SJCRH30 (cell line): ENCODE measurements around the gene NRL. TPM values are rescaled to one million over a fixed set of nuclear protein-coding genes. Genes with fewer than 3 reads are reported as not detected.

Source experiments
- DNase-seq, 2 experiments: peaks; one replicate each; pipeline ENCODE4 v3.0.0-alpha.2; 2015 to 2020
- H3K27ac ChIP-seq: fragments of 250-450 bp; sonication (Bioruptor Pico); 2 replicates; pipeline ENCODE4 v1.5.1; 2020; ENCODE audit warnings: mild to moderate bottlenecking, moderate library complexity
- H3K27me3 ChIP-seq: fragments of 250-450 bp; sonication (Bioruptor Pico); 2 replicates; pipeline ENCODE4 v1.5.1; 2020; ENCODE audit warnings: mild to moderate bottlenecking, moderate library complexity
- H3K36me3 ChIP-seq: fragments of 250-450 bp; sonication (Bioruptor Pico); 2 replicates; pipeline ENCODE4 v1.5.1; 2020; ENCODE audit warnings: mild to moderate bottlenecking, moderate library complexity
- H3K4me1 ChIP-seq: fragments of 250-450 bp; sonication (Bioruptor Pico); 2 replicates; pipeline ENCODE4 v1.5.1; 2020; ENCODE audit warnings: mild to moderate bottlenecking, moderate library complexity
- H3K4me3 ChIP-seq: fragments of 250-450 bp; sonication (Bioruptor Pico); 2 replicates; pipeline ENCODE4 v1.5.1; 2020; ENCODE audit warnings: mild to moderate bottlenecking, moderate library complexity
- H3K9me3 ChIP-seq: fragments of 250-450 bp; sonication (Bioruptor Pico); replicated peaks from 2 replicates; pipeline ENCODE4 v1.5.1; 2020; ENCODE audit warnings: mild to moderate bottlenecking, moderate library complexity
- total RNA-seq: library from RNA; depleted of rRNA; stranded (reverse); fragments of >200 nt; shearing (Covaris generic); gene quantifications from 2 replicates; pipeline ENCODE4 v1.2.3, GENCODE V29; 2014

NRL gene
- total RNA-seq, 1 experiment from 2014 or later: 4.4 TPM

- DNase-seq: no peak
- Histone ChIP-seq H3K36me3 (peaks cover 29% of the 10 kb centered on the region), H3K4me3 (no peak overlapping the region), H3K27me3 (no peaks in the 10 kb centered on the region), H3K27ac (no peak overlapping the region), H3K4me1 (no peaks in the 10 kb centered on the region), H3K9me3 (no peaks in the 10 kb centered on the region)
Observed at GRCh38 chr14:24123424-24124417, 9.0 kb upstream of the NRL start.

- Histone ChIP-seq H3K27ac (no peak overlapping the region), H3K27me3 (no peaks in the 10 kb centered on the region), H3K9me3 (no peaks in the 10 kb centered on the region), H3K4me1 (no peaks in the 10 kb centered on the region), H3K4me3 (no peak overlapping the region), H3K36me3 (peaks cover 29% of the 10 kb centered on the region)
- no peak for DNase-seq
Observed at GRCh38 chr14:24122898-24123297, 8.1 kb upstream of the NRL start.

GRCh38 chr14:24122416-24122815 lies 7.7 kb upstream of the NRL start:
- DNase-seq: no peak
- H3K4me3 ChIP-seq: no peak overlapping the region
- H3K27me3 ChIP-seq: no peaks in the 10 kb centered on the region
- H3K9me3 ChIP-seq: no peaks in the 10 kb centered on the region
- peaks cover 34% of the 10 kb centered on the region for H3K36me3 ChIP-seq
- no peak overlapping the region for H3K27ac ChIP-seq
- no peaks in the 10 kb centered on the region for H3K4me1 ChIP-seq

- Histone ChIP-seq H3K4me3 (no peak overlapping the region), H3K36me3 (peaks cover 37% of the 10 kb centered on the region), H3K27me3 (no peaks in the 10 kb centered on the region), H3K27ac (no peak overlapping the region), H3K4me1 (no peaks in the 10 kb centered on the region), H3K9me3 (no peaks in the 10 kb centered on the region)
- DNase-seq: no peak
Observed at GRCh38 chr14:24121210-24121609, 6.5 kb upstream of the NRL start.

GRCh38 chr14:24119691-24120090 lies 4.9 kb upstream of the NRL start:
- Histone ChIP-seq H3K4me1 (no peaks in the 10 kb centered on the region), H3K4me3 (no peak overlapping the region), H3K9me3 (no peaks in the 10 kb centered on the region), H3K27me3 (no peaks in the 10 kb centered on the region), H3K36me3 (peaks cover 37% of the 10 kb centered on the region), H3K27ac (no peak overlapping the region)
- no peak for DNase-seq

GRCh38 chr14:24117179-24117578 lies 2.4 kb upstream of the NRL start:
- Histone ChIP-seq H3K4me3 (no peak overlapping the region), H3K27ac (no peak overlapping the region), H3K4me1 (no peaks in the 10 kb centered on the region), H3K9me3 (no peaks in the 10 kb centered on the region), H3K36me3 (peaks cover 32% of the 10 kb centered on the region), H3K27me3 (no peaks in the 10 kb centered on the region)
- DNase-seq: no peak

GRCh38 chr14:24116128-24116814 lies 1.5 kb upstream of the NRL start:
- Histone ChIP-seq H3K4me3 (no peak overlapping the region), H3K27ac (no peak overlapping the region), H3K9me3 (no peaks in the 10 kb centered on the region), H3K4me1 (no peaks in the 10 kb centered on the region), H3K36me3 (peaks cover 27% of the 10 kb centered on the region), H3K27me3 (no peaks in the 10 kb centered on the region)
- no peak for DNase-seq

GRCh38 chr14:24115422-24116127 lies 826 bp upstream of the NRL start:
- no peaks in the 10 kb centered on the region for H3K27me3 ChIP-seq
- H3K4me3 ChIP-seq: peak overlapping the region; percentile 92
- H3K27ac ChIP-seq: peak overlapping the region; percentile 97
- peaks cover 20% of the 10 kb centered on the region for H3K36me3 ChIP-seq
- no peaks in the 10 kb centered on the region for H3K9me3 ChIP-seq
- DNase-seq: no peak
- H3K4me1 ChIP-seq: peaks cover 2% of the 10 kb centered on the region; the same call in 1 of the 2 replicates

GRCh38 chr14:24113801-24114531 lies 783 bp downstream of the NRL start:
- Histone ChIP-seq H3K36me3 (peaks cover 10% of the 10 kb centered on the region), H3K9me3 (no peaks in the 10 kb centered on the region), H3K4me1 (peaks cover 9% of the 10 kb centered on the region), H3K27ac (peak overlapping the region; percentile 97), H3K4me3 (peak overlapping the region; percentile 92), H3K27me3 (no peaks in the 10 kb centered on the region)
- peak; percentile 93 to 94 for DNase-seq

GRCh38 chr14:24113379-24113800 lies 1.4 kb downstream of the NRL start:
- H3K27me3 ChIP-seq: no peaks in the 10 kb centered on the region
- peak overlapping the region; percentile 92 for H3K4me3 ChIP-seq
- no peaks in the 10 kb centered on the region for H3K9me3 ChIP-seq
- DNase-seq: no peak
- peaks cover 8% of the 10 kb centered on the region for H3K36me3 ChIP-seq
- H3K4me1 ChIP-seq: peaks cover 9% of the 10 kb centered on the region
- peak overlapping the region; percentile 97 for H3K27ac ChIP-seq

- no peaks in the 10 kb centered on the region for H3K27me3 ChIP-seq
- no peaks in the 10 kb centered on the region for H3K9me3 ChIP-seq
- no peak overlapping the region for H3K4me3 ChIP-seq
- no peaks in the 10 kb centered on the region for H3K36me3 ChIP-seq
- no peak overlapping the region for H3K27ac ChIP-seq
- no peak for DNase-seq
- peaks cover 9% of the 10 kb centered on the region for H3K4me1 ChIP-seq
Observed at GRCh38 chr14:24110523-24110922, 4.2 kb downstream of the NRL start.

- peak in 1 of 2 experiments; percentile 32 for DNase-seq
- H3K9me3 ChIP-seq: no peaks in the 10 kb centered on the region
- no peaks in the 10 kb centered on the region for H3K36me3 ChIP-seq
- H3K4me3 ChIP-seq: no peak overlapping the region
- H3K27ac ChIP-seq: no peak overlapping the region
- H3K27me3 ChIP-seq: no peaks in the 10 kb centered on the region
- H3K4me1 ChIP-seq: peaks cover 9% of the 10 kb centered on the region
Observed at GRCh38 chr14:24110060-24110459, 4.7 kb downstream of the NRL start.

GRCh38 chr14:24108336-24108874 lies 6.3 kb downstream of the NRL start:
- H3K4me3 ChIP-seq: no peak overlapping the region
- peaks cover 5% of the 10 kb centered on the region for H3K36me3 ChIP-seq
- peaks cover 9% of the 10 kb centered on the region for H3K4me1 ChIP-seq
- H3K27ac ChIP-seq: no peak overlapping the region
- H3K9me3 ChIP-seq: no peaks in the 10 kb centered on the region
- no peak for DNase-seq
- no peaks in the 10 kb centered on the region for H3K27me3 ChIP-seq

- H3K36me3 ChIP-seq: peaks cover 8% of the 10 kb centered on the region
- H3K27me3 ChIP-seq: no peaks in the 10 kb centered on the region
- H3K4me1 ChIP-seq: peaks cover 9% of the 10 kb centered on the region
- no peaks in the 10 kb centered on the region for H3K9me3 ChIP-seq
- no peak overlapping the region for H3K4me3 ChIP-seq
- DNase-seq: no peak
- no peak overlapping the region for H3K27ac ChIP-seq
Observed at GRCh38 chr14:24106672-24107271, 8.0 kb downstream of the NRL start.
